IMR-90 (cell line): ENCODE measurements around the gene VEPH1.

Source experiments
- BHLHE40 ChIP-seq: fragments of 150-350 bp; IDR thresholded peaks from 2 replicates; pipeline ENCODE4 v1.6.1; 2016; ENCODE audit warnings: mild to moderate bottlenecking, low read depth, low read length
- CEBPB ChIP-seq: IDR thresholded peaks from 2 replicates; pipeline ENCODE4 v1.6.1; 2012; ENCODE audit warnings: low read depth, low read length, improper control_type of control experiment
- FOS ChIP-seq: fragments of 150-350 bp; IDR thresholded peaks from 2 replicates; pipeline ENCODE4 v1.6.1; 2016; ENCODE audit warnings: low read depth, low read length
- MAFK ChIP-seq: IDR thresholded peaks from 2 replicates; pipeline ENCODE4 v1.6.1; 2012; ENCODE audit warnings: low read depth, low read length, improper control_type of control experiment
- POLR2A ChIP-seq: IDR thresholded peaks from 2 replicates; pipeline ENCODE4 v1.6.1; 2012; ENCODE audit warnings: mild to moderate bottlenecking, low read depth, low read length
- RAD21 ChIP-seq: IDR thresholded peaks from 2 replicates; pipeline ENCODE4 v1.6.1; 2012; ENCODE audit warnings: low read length, improper control_type of control experiment
- RCOR1 ChIP-seq: IDR thresholded peaks from 2 replicates; pipeline ENCODE4 v1.6.1; 2012; ENCODE audit warnings: mild to moderate bottlenecking, low read length, improper control_type of control experiment; ENCODE audit not compliant: insufficient replicate concordance
- RFX5 ChIP-seq: IDR thresholded peaks from 2 replicates; pipeline ENCODE4 v1.8.0; 2012; ENCODE audit warnings: low read depth, mild to moderate bottlenecking, low read length, moderate library complexity
- SMC3 ChIP-seq: fragments of 150-350 bp; IDR thresholded peaks from 2 replicates; pipeline ENCODE4 v1.6.1; 2016; ENCODE audit warnings: low read depth, mild to moderate bottlenecking, antibody characterized with exemption, low read length, moderate library complexity
- TF ChIP-seq, protein P1 (sequence below): conservative IDR thresholded peaks from 2 replicates; pipeline ENCODE4 v1.5.1; 2012; ENCODE audit warnings: mild to moderate bottlenecking, low read depth, low read length, improper control_type of control experiment

DNA sequence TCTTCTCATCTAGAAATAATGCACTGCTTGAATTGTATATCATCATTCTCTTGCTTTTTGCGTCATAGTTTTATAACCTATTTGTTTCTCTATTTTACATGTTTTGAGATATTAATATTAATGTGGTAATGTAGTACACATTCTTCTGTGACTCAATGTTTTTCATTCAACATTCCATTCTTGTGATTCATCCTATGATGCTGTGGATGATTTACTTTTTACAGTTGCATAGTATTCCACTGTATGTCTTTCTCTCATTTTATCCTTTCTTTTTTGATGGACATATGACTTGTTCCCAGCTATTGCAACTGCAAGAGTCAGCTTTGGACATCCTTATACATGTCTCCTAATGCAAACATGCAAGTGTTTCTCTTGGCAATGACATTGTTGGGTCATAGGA is 20.6 kb upstream of the VEPH1 start:
- TF ChIP-seq, protein P1, sequence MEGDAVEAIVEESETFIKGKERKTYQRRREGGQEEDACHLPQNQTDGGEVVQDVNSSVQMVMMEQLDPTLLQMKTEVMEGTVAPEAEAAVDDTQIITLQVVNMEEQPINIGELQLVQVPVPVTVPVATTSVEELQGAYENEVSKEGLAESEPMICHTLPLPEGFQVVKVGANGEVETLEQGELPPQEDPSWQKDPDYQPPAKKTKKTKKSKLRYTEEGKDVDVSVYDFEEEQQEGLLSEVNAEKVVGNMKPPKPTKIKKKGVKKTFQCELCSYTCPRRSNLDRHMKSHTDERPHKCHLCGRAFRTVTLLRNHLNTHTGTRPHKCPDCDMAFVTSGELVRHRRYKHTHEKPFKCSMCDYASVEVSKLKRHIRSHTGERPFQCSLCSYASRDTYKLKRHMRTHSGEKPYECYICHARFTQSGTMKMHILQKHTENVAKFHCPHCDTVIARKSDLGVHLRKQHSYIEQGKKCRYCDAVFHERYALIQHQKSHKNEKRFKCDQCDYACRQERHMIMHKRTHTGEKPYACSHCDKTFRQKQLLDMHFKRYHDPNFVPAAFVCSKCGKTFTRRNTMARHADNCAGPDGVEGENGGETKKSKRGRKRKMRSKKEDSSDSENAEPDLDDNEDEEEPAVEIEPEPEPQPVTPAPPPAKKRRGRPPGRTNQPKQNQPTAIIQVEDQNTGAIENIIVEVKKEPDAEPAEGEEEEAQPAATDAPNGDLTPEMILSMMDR: no peak
- TF ChIP-seq POLR2A: no peak
- TF ChIP-seq RCOR1: no peak
- TF ChIP-seq CEBPB: no peak
- no peak for TF ChIP-seq RAD21
- no peak for TF ChIP-seq FOS
- TF ChIP-seq BHLHE40: no peak
- TF ChIP-seq MAFK: no peak
- TF ChIP-seq SMC3: no peak
- TF ChIP-seq RFX5: no peak
